Endothelial cell of umbilical vein (primary cell): ENCODE results near the gene ENPEP.

Experiments used
- CTCF ChIP-seq, 2 donors: IDR thresholded peaks; 1 replicate in 1 of 2; 2 replicates in 1 of 2; pipeline ENCODE4 v1.5.1; 2011; ENCODE audit warnings: low read length in 2 of 2, mild to moderate bottlenecking in 2 of 2, moderate library complexity in 2 of 2, control low read depth in 1 of 2, inconsistent platforms in 1 of 2, low read depth in 1 of 2; ENCODE audit not compliant: insufficient read depth in 1 of 2; ENCODE audit errors: extremely low read depth in 1 of 2
- EZH2 ChIP-seq: IDR thresholded peaks from 2 replicates; pipeline ENCODE4 v1.6.1; 2012; ENCODE audit warnings: borderline replicate concordance, low read depth, mild to moderate bottlenecking, moderate library complexity, low read length, inconsistent platforms; ENCODE audit not compliant: severe bottlenecking
- POLR2A ChIP-seq: IDR thresholded peaks from 2 replicates; pipeline ENCODE4 v1.6.1; 2012; ENCODE audit warnings: low read depth, mild to moderate bottlenecking, control low read depth, low read length
- POLR2AphosphoS5 ChIP-seq: IDR thresholded peaks from 2 replicates; pipeline ENCODE4 v1.6.1; 2012; ENCODE audit warnings: low read depth, mild to moderate bottlenecking, control low read depth, low read length, moderate library complexity; ENCODE audit not compliant: insufficient read depth

- TF ChIP-seq CTCF (IDR thresholded peaks at IDR 0.05; ENCODE audit: extremely low read depth in 1 of 2, insufficient read depth in 1 of 2, low read depth in 1 of 2, low read length in 2 of 2), result no peak
- no peak for TF ChIP-seq POLR2AphosphoS5
- TF ChIP-seq POLR2A, result no peak
- TF ChIP-seq EZH2, result peak; percentile 68
Measured at GRCh38 chr4:110614173-110614963, 138.4 kb downstream of the ENPEP start.
